PC-3 (cell line): ENCODE data around the gene CCDC177.

Experiments used
- CTCF ChIP-seq: fragments of 300-600 bp; sonication (generic); conservative IDR thresholded peaks from 2 replicates; pipeline ENCODE4 v1.5.1; 2017; ENCODE audit warnings: antibody characterized with exemption, low read depth, mild to moderate bottlenecking, low read length
- EZH2 ChIP-seq: fragments of 300-600 bp; sonication (generic); IDR thresholded peaks from one replicate; pipeline ENCODE4 v1.6.1; 2017; ENCODE audit warnings: antibody characterized with exemption, mild to moderate bottlenecking, low read length; ENCODE audit not compliant: unreplicated experiment
- EZH2phosphoT487 ChIP-seq: fragments of 300-600 bp; sonication (generic); IDR thresholded peaks from 2 replicates; pipeline ENCODE4 v1.6.1; 2018; ENCODE audit warnings: mild to moderate bottlenecking, antibody characterized with exemption, low read length, borderline replicate concordance

- TF ChIP-seq CTCF (no peak), EZH2phosphoT487 (no peak), EZH2 (no peak)
Observed at GRCh38 chr14:69615121-69615495, 40.4 kb upstream of the CCDC177 start.
